Measurements from ENCODE around the gene DVL3.

GRCh38 chr3:184168363-184169120 lies 13.4 kb downstream of the DVL3 start:
- TF ChIP-seq CTCF (IDR thresholded peaks at IDR 0.05): no peak
- TF ChIP-seq POLR2A (IDR thresholded peaks at IDR 0.05): no peak

Measured in testis (tissue), 2 donors.